NCI-H1930 (cell line): ENCODE data around the gene TRAPPC1.

Experiments used
- DNase-seq, 2 experiments: peaks; one replicate each; lab custom pipeline; 2025; lab: John Stamatoyannopoulos, UW

Gene TRAPPC1

GRCh38 chr17:7940743-7941142, 9.0 kb upstream of the TRAPPC1 start:
- DNase-seq: no peak

- no peak for DNase-seq
Measured at GRCh38 chr17:7940034-7940433, 8.3 kb upstream of the TRAPPC1 start.

- DNase-seq: no peak
Measured at GRCh38 chr17:7935859-7936258, 4.1 kb upstream of the TRAPPC1 start.

- DNase-seq: peak in 1 of 2 experiments; percentile 14
Measured at GRCh38 chr17:7932949-7933348, 1.2 kb upstream of the TRAPPC1 start.

- DNase-seq: no peak
Measured at GRCh38 chr17:7932483-7932891, 741 bp upstream of the TRAPPC1 start.

- no peak for DNase-seq
Measured at GRCh38 chr17:7930841-7931631, 710 bp downstream of the TRAPPC1 start.

GRCh38 chr17:7929158-7930023, 2.4 kb downstream of the TRAPPC1 start, which contains the start of gene KCNAB3:
KCNAB3 (minus strand) TSS chr17:7929856; CDS start chr17:7929435, 421 bp downstream.
- DNase-seq: no peak

GRCh38 chr17:7927596-7927995, 4.2 kb downstream of the TRAPPC1 start:
- no peak for DNase-seq

GRCh38 chr17:7922845-7923628, 8.7 kb downstream of the TRAPPC1 start:
- peak; percentile 74 to 77 for DNase-seq

- no peak for DNase-seq
Measured at GRCh38 chr17:7922269-7922844, 9.4 kb downstream of the TRAPPC1 start.

GRCh38 chr17:7916808-7917207, 14.9 kb downstream of the TRAPPC1 start:
- no peak for DNase-seq

GRCh38 chr17:7916385-7916682, 15.4 kb downstream of the TRAPPC1 start:
- no peak for DNase-seq

GRCh38 chr17:7915611-7916384, 15.9 kb downstream of the TRAPPC1 start, which contains the start of gene RNF227:
RNF227 (minus strand) TSS chr17:7916289; CDS start chr17:7916195, 94 bp downstream.
- DNase-seq: peak; percentile 90

GRCh38 chr17:7915179-7915610, 16.6 kb downstream of the TRAPPC1 start:
- no peak for DNase-seq

GRCh38 chr17:7912927-7913524, 18.7 kb downstream of the TRAPPC1 start:
- DNase-seq: peak; percentile 42 to 52

GRCh38 chr17:7911116-7911515, 20.6 kb downstream of the TRAPPC1 start:
- no peak for DNase-seq

GRCh38 chr17:7910711-7911110, 21.0 kb downstream of the TRAPPC1 start:
- DNase-seq: no peak

- DNase-seq: no peak
Measured at GRCh38 chr17:7910281-7910680, 21.5 kb downstream of the TRAPPC1 start.

- no peak for DNase-seq
Measured at GRCh38 chr17:7909089-7909488, 22.7 kb downstream of the TRAPPC1 start.
